ENCODE results near the gene KRT36.

GRCh38 chr17:41503202-41503601 lies 13.5 kb upstream of the KRT36 start:
- TF ChIP-seq, protein P1, sequence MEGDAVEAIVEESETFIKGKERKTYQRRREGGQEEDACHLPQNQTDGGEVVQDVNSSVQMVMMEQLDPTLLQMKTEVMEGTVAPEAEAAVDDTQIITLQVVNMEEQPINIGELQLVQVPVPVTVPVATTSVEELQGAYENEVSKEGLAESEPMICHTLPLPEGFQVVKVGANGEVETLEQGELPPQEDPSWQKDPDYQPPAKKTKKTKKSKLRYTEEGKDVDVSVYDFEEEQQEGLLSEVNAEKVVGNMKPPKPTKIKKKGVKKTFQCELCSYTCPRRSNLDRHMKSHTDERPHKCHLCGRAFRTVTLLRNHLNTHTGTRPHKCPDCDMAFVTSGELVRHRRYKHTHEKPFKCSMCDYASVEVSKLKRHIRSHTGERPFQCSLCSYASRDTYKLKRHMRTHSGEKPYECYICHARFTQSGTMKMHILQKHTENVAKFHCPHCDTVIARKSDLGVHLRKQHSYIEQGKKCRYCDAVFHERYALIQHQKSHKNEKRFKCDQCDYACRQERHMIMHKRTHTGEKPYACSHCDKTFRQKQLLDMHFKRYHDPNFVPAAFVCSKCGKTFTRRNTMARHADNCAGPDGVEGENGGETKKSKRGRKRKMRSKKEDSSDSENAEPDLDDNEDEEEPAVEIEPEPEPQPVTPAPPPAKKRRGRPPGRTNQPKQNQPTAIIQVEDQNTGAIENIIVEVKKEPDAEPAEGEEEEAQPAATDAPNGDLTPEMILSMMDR (IDR thresholded peaks at IDR 0.05): no peak
- no peak for TF ChIP-seq POLR2A (IDR thresholded peaks at IDR 0.05)
